Activated T-helper 1 cell treated with Interleukin-2 at 50 U/mL for 16 hours (primary cell): ENCODE measurements around the gene EFEMP2.

ENCODE experiments used
- DNase-seq: peaks from one replicate; pipeline ENCODE4 v3.0.0-alpha.2; 2020; ENCODE audit warnings: low read depth

The EFEMP2 gene

DNA sequence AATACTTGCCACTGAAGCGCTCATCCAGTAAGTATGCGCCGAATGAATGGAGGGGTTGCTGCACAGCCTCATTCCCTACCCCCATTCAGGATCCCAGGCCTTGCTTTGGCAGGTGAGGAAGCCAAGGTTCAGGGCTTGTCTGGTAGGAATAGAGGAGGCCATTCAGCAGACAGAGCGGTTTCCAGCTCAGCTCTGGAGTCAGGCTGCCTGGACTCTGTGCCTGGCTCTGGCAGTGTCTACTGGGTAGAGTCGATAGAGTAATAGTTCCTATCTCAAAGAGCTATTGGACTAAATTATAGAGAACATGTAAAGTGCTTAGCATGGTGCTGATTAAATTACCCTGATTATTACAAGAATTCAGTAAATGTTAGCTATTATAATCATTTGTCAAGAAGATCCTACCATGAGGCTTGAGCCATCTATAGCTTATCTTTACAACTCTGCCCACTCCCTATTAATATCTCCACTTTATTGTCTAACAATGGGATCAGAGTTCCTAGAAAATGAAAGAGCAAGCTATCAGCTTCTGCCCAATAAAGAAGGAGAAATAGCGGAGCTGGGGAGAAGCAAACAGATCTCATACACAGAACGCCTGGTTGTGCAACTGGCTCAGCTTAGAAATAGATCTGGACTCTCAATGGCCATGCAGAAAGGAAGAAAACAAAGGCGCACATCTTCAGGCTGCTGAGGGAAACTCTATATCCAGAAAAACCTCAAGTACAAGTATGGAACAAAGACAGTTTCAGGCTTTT, 45.4 kb downstream of the EFEMP2 start:
- DNase-seq, result no peak

DNA sequence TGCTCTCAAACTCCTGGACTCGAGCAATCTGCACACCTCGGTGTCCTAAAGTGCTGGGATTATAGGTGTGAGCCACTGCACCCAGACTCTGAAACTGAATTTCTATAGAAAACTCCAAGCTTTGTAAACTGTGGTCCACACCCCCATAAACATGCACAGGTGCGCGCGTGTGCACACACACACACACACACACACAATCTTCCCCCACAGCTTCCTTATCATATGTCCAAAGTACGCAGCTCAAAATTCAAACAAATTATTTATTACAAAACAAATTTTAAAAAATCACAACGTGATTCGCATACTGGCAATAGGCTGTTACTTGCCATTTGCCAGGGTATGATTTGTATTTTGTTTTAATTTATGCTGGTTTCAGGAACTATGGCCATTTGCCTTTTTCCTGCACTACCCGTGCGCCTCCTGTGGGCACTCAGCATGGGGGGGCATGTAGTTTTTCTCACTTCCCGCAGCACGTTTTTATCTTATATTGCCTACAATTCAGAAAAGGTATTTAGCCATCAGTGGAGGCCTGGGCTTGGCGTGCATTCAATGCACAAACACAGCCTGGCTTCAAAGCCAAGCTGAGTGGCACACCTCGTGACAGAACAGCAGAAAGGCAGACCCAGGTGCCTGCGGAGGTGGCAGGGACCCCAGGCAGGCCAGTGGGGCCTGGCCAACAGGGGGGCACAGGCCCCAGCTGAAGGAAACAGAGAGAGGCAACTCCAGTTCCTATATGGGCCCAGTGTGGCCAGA, 49.6 kb downstream of the EFEMP2 start:
- no peak for DNase-seq

DNA sequence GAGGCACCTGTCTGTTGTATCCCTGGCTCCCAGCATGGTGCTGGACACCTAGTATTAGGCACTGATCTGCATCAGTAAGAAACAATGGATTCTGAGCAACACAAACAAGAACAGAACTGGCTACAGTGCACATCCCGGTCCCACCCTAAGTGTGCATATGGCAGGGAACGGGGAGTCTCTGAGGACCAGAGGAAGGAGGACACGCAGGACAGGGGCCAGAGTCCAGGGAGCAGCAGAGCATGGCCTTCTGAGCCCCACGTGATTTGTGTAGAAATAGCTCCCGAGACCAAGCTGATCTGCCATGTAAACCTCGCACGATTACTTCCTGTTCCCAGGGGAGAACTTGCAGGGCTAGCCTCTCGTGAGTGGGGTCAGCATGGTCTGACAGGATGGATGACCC, 51.5 kb downstream of the EFEMP2 start:
- DNase-seq, result no peak

DNA sequence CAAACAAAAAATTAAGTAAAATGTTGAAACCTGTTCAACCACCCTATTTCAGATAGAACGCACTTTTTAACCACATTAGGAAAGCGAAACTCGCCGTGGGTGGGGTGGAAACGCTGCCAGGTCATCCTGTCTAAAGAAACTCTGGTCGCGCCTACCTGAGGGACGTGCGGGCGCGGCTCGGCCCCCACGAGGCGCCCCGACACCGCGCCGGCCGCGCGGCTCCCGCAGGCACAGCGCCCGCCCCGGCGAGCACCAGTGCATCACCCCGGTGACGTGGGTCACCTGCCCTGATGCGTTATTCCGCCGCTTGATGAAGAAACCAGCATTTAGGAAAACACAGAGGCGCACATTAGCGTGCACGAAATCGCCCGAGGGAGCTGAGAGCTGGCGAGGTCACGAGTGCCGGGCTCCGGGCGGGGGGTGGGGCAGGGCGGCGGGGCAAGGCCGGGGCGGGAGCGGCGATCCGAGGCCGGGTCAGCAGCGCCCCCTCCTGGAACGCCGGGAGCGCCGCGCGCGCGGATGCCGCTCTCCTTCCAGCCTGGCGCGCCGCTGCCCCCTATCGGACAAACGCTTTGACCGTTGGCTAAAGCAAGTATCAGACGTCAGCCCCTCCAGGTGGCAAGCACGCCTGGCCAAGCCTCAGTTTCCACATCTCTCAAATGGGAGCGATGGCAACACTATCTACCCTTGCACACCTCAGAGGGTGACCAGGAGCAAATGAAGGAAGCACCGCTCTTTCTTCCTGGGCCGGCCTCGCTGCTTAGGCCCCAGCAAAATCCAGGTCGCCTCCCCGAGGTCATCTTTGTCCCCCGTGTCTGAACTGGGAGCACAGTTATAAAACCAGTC, 54.5 kb downstream of the EFEMP2 start:
- DNase-seq, result peak; percentile 91

DNA sequence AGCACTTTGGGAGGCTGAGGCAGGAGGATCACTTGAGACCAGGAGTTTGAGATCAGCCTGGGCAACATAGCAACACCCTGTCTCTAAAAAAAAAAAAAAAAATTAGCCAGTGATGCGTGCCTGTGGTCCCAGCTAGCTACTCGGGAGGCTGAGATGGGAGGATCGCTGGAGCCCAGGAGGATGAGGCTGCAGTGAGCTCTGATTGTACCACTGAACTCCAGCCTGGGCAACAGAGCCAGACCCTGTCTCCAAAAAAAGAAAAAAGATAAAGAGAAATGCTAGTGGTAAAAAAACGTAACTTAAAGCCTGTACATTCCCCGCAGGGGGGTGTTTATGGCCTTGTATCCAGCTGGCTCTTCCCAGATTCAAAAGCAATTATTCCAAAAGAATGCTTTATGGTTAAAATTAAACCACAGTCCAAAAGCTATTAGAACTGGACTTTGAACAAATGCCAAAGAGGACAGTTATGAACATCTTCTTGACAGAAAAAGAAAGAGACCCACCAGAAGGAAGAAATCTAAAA, 55.2 kb downstream of the EFEMP2 start:
- no peak for DNase-seq

DNA sequence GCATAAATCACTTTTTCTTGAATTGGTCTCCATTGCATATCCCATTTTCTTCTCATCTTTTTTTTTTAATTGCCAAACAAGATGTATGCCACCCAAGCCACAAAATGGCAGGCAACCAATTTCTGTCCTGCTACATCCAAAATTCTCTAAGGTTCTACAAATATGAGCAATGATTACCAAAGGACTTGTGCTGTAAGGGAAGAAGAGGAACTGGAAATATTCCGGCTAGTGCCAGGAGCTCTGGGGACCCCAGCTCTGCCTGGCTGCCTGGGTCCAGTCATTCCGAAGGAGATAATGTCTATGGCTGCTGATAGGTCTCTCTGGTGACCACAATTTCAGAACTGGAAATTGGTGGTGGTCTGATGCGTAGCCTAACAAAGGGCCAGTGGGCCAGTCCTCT, 55.9 kb downstream of the EFEMP2 start:
- DNase-seq, result no peak
